Inferior parietal cortex (tissue), 1 donor: ENCODE measurements around the gene SERPINB1.

Experiments
- DNase-seq: peaks from one replicate; pipeline ENCODE4 v3.0.0-alpha.2; 2016; ENCODE audit errors: extremely low spot score

The SERPINB1 gene

DNA sequence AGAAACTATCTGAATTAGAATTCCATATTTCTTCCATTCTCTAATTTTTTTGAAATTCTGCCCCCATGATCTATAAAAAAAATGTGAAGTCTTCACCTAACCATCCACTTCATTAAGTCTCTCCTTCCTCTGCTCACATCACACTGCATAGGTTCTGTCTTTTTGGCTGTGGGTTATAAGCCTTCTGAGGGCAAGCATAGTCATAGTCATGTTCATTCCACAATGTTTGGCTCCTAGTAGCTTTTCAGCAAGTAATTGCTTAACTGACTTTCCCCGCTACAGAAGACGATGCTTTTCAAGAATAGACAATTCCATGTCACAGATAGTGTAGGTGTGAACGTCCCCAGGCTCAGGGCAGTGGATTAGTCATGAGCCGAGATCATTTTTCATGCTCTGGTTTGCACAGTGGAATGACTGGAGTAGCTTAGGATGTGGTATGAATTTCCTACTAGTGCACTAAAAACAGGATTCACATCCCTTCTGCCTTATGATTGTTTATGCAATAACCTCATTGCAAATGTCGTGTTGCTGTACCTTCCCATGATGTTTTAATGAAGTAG is 47.4 kb downstream of the SERPINB1 start:
- DNase-seq: no peak

GRCh38 chr6:2793534-2794151 is 48.0 kb downstream of the SERPINB1 start:
- DNase-seq: no peak

GRCh38 chr6:2792330-2793110 is 49.1 kb downstream of the SERPINB1 start:
- DNase-seq: no peak

DNA sequence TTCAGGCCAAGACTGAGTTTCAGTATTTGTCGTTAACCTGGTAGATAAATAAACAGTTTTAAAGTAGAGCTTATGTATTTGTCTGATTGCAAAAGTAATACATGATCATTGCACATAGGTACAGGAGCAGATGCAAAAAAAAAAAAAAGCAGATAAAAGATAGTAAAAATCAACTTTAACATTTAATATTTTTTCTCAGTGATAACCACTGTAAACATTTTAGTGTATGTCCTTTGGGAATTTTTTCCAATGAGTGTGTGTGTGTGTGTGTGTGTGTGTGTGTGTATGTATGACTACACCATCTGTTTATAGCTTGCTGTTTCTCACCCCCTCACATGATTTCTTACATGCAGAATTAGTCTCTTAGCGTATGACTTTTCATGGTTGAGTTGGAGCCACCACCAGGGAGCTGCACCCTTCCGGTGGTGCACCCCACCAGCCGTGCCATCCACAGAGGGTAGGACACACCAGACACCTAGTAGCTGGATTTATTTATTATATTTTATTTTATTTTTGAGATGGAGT is 50.2 kb downstream of the SERPINB1 start:
- DNase-seq: no peak

- peak; percentile 86 for DNase-seq
Measured at GRCh38 chr6:2790588-2791449, 50.8 kb downstream of the SERPINB1 start.

- DNase-seq: no peak
Measured at GRCh38 chr6:2786269-2786668, 55.4 kb downstream of the SERPINB1 start.

DNA sequence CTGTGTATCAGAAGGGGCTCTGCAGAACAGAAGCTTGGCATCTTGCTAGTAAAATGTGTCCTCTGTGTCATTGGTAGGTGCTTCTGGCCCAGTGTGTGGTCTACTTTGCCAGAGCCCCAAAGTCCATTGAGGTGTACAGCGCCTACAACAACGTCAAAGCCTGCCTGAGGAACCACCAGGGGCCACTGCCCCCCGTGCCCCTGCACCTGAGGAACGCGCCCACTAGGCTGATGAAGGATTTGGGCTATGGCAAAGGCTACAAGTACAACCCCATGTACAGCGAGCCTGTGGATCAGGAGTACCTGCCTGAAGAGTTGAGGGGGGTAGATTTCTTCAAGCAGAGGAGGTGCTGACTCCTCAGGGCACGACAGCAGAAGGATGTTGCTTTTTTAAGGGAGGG is 56.7 kb downstream of the SERPINB1 start:
- DNase-seq: no peak

- DNase-seq: no peak
Measured at GRCh38 chr6:2784061-2784460, 57.6 kb downstream of the SERPINB1 start.

DNA sequence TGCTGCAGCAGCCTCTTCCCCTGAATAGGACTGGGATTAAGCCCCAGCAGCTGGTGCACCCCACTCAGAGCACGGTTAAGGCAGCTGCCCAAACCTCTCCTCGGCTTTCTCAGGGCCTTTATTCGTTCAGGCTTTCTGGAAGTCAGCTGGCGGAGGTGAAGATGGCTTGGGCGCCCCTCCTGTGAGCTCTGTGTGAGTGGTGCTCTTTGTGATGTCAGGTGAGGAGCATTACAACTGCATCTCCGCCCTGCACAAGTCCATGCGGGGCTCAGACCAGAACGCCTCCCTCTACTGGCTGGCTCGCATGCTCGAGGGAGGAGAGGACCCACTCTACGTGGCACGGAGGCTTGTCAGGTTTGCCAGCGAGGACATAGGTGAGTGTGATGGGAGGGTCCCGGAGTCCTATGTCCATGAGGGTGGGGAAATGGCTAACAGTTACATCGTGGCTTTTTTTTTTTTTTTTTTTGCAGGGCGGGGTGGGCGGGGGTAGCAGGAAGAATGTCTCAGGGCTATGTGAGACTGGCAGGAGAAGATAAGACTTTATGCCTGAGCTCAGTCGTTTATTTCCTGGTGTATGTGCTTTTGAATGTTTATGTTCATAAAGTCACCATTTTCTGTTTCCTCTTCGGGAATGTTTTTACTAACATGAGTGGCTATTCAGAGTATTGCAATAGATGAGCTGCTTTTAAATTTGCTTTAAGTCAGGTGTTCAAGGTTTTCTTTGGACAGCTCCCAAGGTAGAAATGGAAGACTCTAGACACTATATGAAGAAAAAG is 58.3 kb downstream of the SERPINB1 start:
- DNase-seq: no peak

DNA sequence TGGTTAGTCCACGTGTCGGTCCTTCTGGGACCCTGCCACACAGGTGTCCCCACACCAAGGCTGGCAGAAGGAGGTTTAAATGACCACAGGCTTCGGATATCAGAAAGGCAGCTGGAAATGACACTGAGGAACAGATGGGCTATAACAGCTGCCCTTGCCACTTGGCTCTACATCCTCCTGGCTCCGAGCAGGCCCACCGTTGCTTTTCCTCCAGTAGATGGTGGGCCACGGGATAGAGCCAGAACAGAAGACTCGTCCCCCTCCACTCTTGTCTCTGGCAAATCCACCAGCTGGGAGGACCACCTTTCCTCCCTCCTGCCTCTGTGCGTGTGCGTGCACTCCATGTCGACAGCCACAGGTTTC is 58.9 kb downstream of the SERPINB1 start:
- no peak for DNase-seq

- no peak for DNase-seq
Measured at GRCh38 chr6:2782356-2782708, 59.3 kb downstream of the SERPINB1 start.
